GM12878 (cell line): ENCODE measurements around the gene SHC4. TPM values are rescaled to one million over a fixed set of nuclear protein-coding genes. Genes with fewer than 3 reads are reported as not detected.
A peak's percentile ranks its signal among the peaks of the same experiment; 100 is the strongest.

Source experiments
- ATAC-seq: fragments of 200-7000 bp; cut with Tn5 transposase; 3 replicates; pipeline ENCODE4 v1.9.1; 2020; ENCODE audit warnings: mild to moderate bottlenecking, moderate library complexity
- BruUV-seq: library from RNA; stranded (reverse); fragments of 400-500 nt; replicated peaks from 2 replicates; lab custom pipeline; 2021; lab: Mats Ljungman, UMichigan
- CTCF ChIA-PET: fragments of 300-600 bp; sonication (Branson Sonifier 250); formaldehyde crosslinking; extraction: SDS; loops from one replicate; lab custom pipeline; 2021; ENCODE audit warnings: inconsistent platforms; lab: Yijun Ruan, JAX
- POLR2A ChIA-PET: fragments of 350-600 bp; formaldehyde crosslinking; extraction: SDS; loops from one replicate; lab custom pipeline; 2021; ENCODE audit warnings: inconsistent platforms; lab: Charles Lee
- RAD21 ChIA-PET: fragments of 300-600 bp; sonication (Branson Sonifier 250); formaldehyde crosslinking; loops from one replicate; lab custom pipeline; 2023; ENCODE audit warnings: antibody characterized with exemption; ENCODE audit not compliant: unreplicated experiment; lab: Charles Lee
- SMC1A ChIA-PET: fragments of 300-600 bp; sonication (Branson Sonifier 250); formaldehyde crosslinking; loops from one replicate; lab custom pipeline; 2023; ENCODE audit not compliant: unreplicated experiment, uncharacterized antibody; lab: Charles Lee
- DNase-seq: peaks from one replicate; pipeline ENCODE4 v3.0.0-alpha.2; 2011; ENCODE audit warnings: low read depth, low spot score
- FAIRE-seq: peaks from 3 replicates; lab custom pipeline; 2011; peaks lifted over from hg19 to GRCh38; lab: Jason Lieb, UNC
- H2AFZ ChIP-seq: 2 replicates; pipeline ENCODE4 v1.6.0; 2011; ENCODE audit warnings: low read depth, low read length, control low read depth; ENCODE audit not compliant: control insufficient read depth
- H3K27ac ChIP-seq: 2 replicates; pipeline ENCODE4 v1.5.1; 2011; ENCODE audit warnings: control low read depth; ENCODE audit not compliant: control insufficient read depth, insufficient read depth
- H3K27me3 ChIP-seq, 2 experiments: replicated peaks in 1 of 2; 2 replicates each; pipeline versions ENCODE4 v1.6.0 to v1.6.1; 2011; ENCODE audit warnings: low read length in 1 of 2; ENCODE audit not compliant: control insufficient read depth in 2 of 2, insufficient read depth in 2 of 2
- H3K36me3 ChIP-seq, 2 experiments: 2 replicates each; pipeline ENCODE4 v1.5.1; 2011; ENCODE audit warnings: low read length in 1 of 2; ENCODE audit not compliant: control insufficient read depth in 2 of 2, insufficient read depth in 2 of 2
- H3K4me1 ChIP-seq: 2 replicates; pipeline ENCODE4 v1.6.1; 2011; ENCODE audit warnings: mild to moderate bottlenecking, low read length, moderate library complexity, mixed read lengths; ENCODE audit not compliant: control insufficient read depth, insufficient read depth
- H3K4me2 ChIP-seq: 2 replicates; pipeline ENCODE4 v1.6.0; 2011; ENCODE audit warnings: control low read depth; ENCODE audit not compliant: control insufficient read depth, insufficient read depth
- H3K4me3 ChIP-seq: fragments of 200-600 bp; sonication (generic); 2 replicates; pipeline ENCODE4 v1.5.1; 2016
- H3K79me2 ChIP-seq: 2 replicates; pipeline ENCODE4 v1.6.0; 2011; ENCODE audit warnings: low read length; ENCODE audit not compliant: control insufficient read depth, insufficient read depth
- H3K9ac ChIP-seq: 2 replicates; pipeline ENCODE4 v1.8.0; 2011; ENCODE audit warnings: low read length, control low read depth, mixed read lengths; ENCODE audit not compliant: control insufficient read depth, insufficient read depth
- H3K9me3 ChIP-seq: replicated peaks from 3 replicates; pipeline ENCODE4 v1.5.1; 2011; ENCODE audit warnings: mild to moderate bottlenecking, low read length; ENCODE audit not compliant: control insufficient read depth, insufficient read depth
- H4K20me1 ChIP-seq: 2 replicates; pipeline ENCODE4 v1.6.0; 2011; ENCODE audit not compliant: control insufficient read depth, insufficient read depth
- ASH2L ChIP-seq: fragments of 300-600, 200-600 bp; sonication (generic); IDR thresholded peaks from 2 replicates; pipeline ENCODE4 v1.6.1; 2017; ENCODE audit warnings: low read depth, mild to moderate bottlenecking, borderline replicate concordance
- HDGF ChIP-seq: fragments of 450-650 bp; IDR thresholded peaks from 2 replicates; pipeline ENCODE4 v1.6.1; 2016; ENCODE audit warnings: antibody characterized with exemption
- IKZF1 ChIP-seq: fragments of 450-650 bp; conservative IDR thresholded peaks from 2 replicates; pipeline ENCODE4 v1.6.1; 2017; ENCODE audit warnings: antibody characterized with exemption, mild to moderate bottlenecking
- JUND ChIP-seq: IDR thresholded peaks from 2 replicates; pipeline ENCODE4 v1.6.1; 2012; ENCODE audit warnings: low read depth, mild to moderate bottlenecking, low read length, improper control_type of control experiment, moderate library complexity
- KDM1A ChIP-seq: fragments of 200-600 bp; sonication (generic); IDR thresholded peaks from 2 replicates; pipeline ENCODE4 v1.6.1; 2016; ENCODE audit warnings: borderline replicate concordance
- MTA2 ChIP-seq: fragments of 450-650 bp; IDR thresholded peaks from 2 replicates; pipeline ENCODE4 v1.6.1; 2016; ENCODE audit warnings: low read depth, mild to moderate bottlenecking, moderate library complexity
- MYC ChIP-seq: IDR thresholded peaks from 2 replicates; pipeline ENCODE4 v1.6.1; 2011; ENCODE audit warnings: mild to moderate bottlenecking, low read length, moderate library complexity, inconsistent platforms; ENCODE audit not compliant: insufficient read depth, insufficient replicate concordance, insufficient read length, severe bottlenecking
- NFYB ChIP-seq: IDR thresholded peaks from 2 replicates; pipeline ENCODE4 v1.6.1; 2011; ENCODE audit warnings: low read depth, mild to moderate bottlenecking, low read length, improper control_type of control experiment, moderate library complexity; ENCODE audit not compliant: insufficient read depth
- NR2C1 ChIP-seq: fragments of 450-650 bp; IDR thresholded peaks from 2 replicates; pipeline ENCODE4 v1.6.1; 2017; ENCODE audit warnings: antibody characterized with exemption, mild to moderate bottlenecking, moderate library complexity
- RB1 ChIP-seq: fragments of 450-650 bp; formaldehyde crosslinking; IDR thresholded peaks from 2 replicates; pipeline ENCODE4 v1.6.1; 2017; ENCODE audit warnings: mild to moderate bottlenecking, borderline replicate concordance
- RUNX3 ChIP-seq: IDR thresholded peaks from 2 replicates; pipeline ENCODE4 v1.6.1; 2012; ENCODE audit warnings: low read length, inconsistent platforms
- ZSCAN29 ChIP-seq: fragments of 450-650 bp; IDR thresholded peaks from 2 replicates; pipeline ENCODE4 v1.6.1; 2017; ENCODE audit warnings: mild to moderate bottlenecking, moderate library complexity
- WGBS: methylation state at CpG from one replicate; pipeline ENCODE4 v1.1.6; 2016; ENCODE audit warnings: low lambda C conversion rate; ENCODE audit not compliant: insufficient replicate concordance, insufficient coverage; ENCODE audit errors: missing lambda C conversion rate; 5-methylcytosine and 5-hydroxymethylcytosine counted together
- in situ Hi-C: fragments of 300-500 bp; cut with MboI; formaldehyde crosslinking; loops from 9 replicates; pipeline ENCODE4 v1.14.3; 2018; ENCODE audit warnings: mixed read lengths
- intact Hi-C: fragments of 100-400 bp; cut with micrococcal nuclease; formaldehyde crosslinking; loops from one replicate; pipeline ENCODE4 v1.14.2; 2022; ENCODE audit not compliant: unreplicated experiment
- polyA plus RNA-seq, 11 experiments: library from polyadenylated mRNA; depleted of rRNA in 4 of 11; unstranded in 6 of 11; stranded (reverse) in 5 of 11; fragments of >200 nt; fragmentation: Nextera tagmentation in 4 of 11; fragmentation: Illumina TruSeq in 1 of 11; extraction: Ambion mirVana in 4 of 11; extraction: Trizol in 1 of 11; gene quantifications; 1 replicate in 1 of 11; 2 replicates in 10 of 11; pipeline versions ENCODE4 v1.2.1 to v1.2.3, GENCODE V29; 2011 to 2016; ENCODE audit warnings: inconsistent platforms in 2 of 11, missing spikeins in 2 of 11, low read depth in 1 of 11
- total RNA-seq, 4 experiments: library from RNA; depleted of rRNA in 3 of 4; stranded (reverse); fragments of >200 nt in 3 of 4; fragmentation: Illumina TruSeq in 1 of 4; extraction: Trizol in 1 of 4; gene quantifications; 2 replicates each; pipeline versions ENCODE4 v1.2.1 to v1.2.3, GENCODE V29; 2013 to 2021
- TF ChIP-seq, protein P1 (sequence below): fragments of 450-650 bp; IDR thresholded peaks from 2 replicates; pipeline ENCODE4 v1.6.1; 2017; ENCODE audit warnings: antibody characterized with exemption, mild to moderate bottlenecking, moderate library complexity
- TF ChIP-seq, protein P2 (sequence below): IDR thresholded peaks from 2 replicates; pipeline ENCODE4 v1.6.1; 2011; ENCODE audit warnings: low read depth, low read length, improper control_type of control experiment, borderline replicate concordance
- TF ChIP-seq, protein P3 (sequence below): IDR thresholded peaks from 2 replicates; pipeline ENCODE4 v1.6.1; 2012; ENCODE audit warnings: low read depth, low read length, improper control_type of control experiment

SHC4 gene
- total and polyA plus RNA-seq, 10 of the 15 experiments (the other 5 are each of a cell fraction or from before 2014, with no cell fraction given) = 0.04 to 0.87 (median 0.14) TPM

DNA sequence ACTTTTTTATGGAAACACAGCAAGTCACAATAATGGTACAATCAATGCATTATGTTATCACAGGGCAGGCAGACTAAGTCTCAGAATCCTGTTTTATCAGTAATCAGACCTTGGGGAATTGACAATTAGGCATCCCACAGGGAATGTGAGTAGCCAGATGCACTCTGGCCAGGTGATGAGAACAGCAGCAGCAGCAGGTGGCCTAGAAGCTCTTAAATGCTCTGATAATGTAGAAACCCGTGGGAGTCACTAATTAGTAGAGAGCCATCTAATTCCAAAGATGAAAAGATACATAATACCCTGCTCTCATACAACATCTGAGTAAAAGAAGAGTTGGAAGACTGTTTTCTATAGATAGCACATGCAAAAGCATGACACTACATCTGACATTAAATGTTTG is 165.4 kb downstream of the SHC4 start (continued):
- TF ChIP-seq, protein P1, sequence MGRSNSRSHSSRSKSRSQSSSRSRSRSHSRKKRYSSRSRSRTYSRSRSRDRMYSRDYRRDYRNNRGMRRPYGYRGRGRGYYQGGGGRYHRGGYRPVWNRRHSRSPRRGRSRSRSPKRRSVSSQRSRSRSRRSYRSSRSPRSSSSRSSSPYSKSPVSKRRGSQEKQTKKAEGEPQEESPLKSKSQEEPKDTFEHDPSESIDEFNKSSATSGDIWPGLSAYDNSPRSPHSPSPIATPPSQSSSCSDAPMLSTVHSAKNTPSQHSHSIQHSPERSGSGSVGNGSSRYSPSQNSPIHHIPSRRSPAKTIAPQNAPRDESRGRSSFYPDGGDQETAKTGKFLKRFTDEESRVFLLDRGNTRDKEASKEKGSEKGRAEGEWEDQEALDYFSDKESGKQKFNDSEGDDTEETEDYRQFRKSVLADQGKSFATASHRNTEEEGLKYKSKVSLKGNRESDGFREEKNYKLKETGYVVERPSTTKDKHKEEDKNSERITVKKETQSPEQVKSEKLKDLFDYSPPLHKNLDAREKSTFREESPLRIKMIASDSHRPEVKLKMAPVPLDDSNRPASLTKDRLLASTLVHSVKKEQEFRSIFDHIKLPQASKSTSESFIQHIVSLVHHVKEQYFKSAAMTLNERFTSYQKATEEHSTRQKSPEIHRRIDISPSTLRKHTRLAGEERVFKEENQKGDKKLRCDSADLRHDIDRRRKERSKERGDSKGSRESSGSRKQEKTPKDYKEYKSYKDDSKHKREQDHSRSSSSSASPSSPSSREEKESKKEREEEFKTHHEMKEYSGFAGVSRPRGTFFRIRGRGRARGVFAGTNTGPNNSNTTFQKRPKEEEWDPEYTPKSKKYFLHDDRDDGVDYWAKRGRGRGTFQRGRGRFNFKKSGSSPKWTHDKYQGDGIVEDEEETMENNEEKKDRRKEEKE = no peak
- TF ChIP-seq, protein P2, sequence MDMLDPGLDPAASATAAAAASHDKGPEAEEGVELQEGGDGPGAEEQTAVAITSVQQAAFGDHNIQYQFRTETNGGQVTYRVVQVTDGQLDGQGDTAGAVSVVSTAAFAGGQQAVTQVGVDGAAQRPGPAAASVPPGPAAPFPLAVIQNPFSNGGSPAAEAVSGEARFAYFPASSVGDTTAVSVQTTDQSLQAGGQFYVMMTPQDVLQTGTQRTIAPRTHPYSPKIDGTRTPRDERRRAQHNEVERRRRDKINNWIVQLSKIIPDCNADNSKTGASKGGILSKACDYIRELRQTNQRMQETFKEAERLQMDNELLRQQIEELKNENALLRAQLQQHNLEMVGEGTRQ = no peak
- TF ChIP-seq RB1 (no peak), HDGF (no peak)

DNA sequence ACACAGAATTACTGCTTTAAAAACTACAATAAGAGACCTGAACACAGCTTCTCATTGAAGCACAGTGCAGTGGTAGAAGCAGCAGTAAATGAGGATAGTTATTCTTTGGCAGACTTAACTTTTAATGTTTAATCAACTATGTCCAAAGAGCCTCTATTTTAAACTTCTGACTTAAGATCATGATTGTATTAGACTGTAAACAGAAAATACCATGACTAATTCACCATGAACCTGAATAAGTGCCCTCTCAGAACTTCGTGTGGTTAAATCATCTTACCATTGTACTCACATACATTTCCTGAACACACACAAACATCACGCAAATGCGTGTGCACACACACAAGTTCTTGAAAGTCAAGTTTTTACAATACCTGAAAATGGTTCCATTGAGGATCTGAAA is 166.8 kb downstream of the SHC4 start:
- ChIA-PET POLR2A (interaction anchor here (2.2 to 4.2 kb wide), 3 partner anchors 10 to 14 kb away, joined by 7 to 19 read pairs (median 18); partner anchors contain the start of gene CEP152), SMC1A (interaction anchor here (0.7 to 3.4 kb wide), 4 partner anchors 9 to 25 kb away, joined by 3 to 16 read pairs (median 6); no protein-coding TSS in a partner anchor), RAD21 (interaction anchor here (1.1 kb wide), 1 partner anchor 14 kb away, joined by 3 read pairs; the partner anchor contains the start of gene CEP152), CTCF (interaction anchor here (7.4 kb wide), 1 partner anchor 439 kb away, joined by 69 read pairs; no protein-coding TSS in a partner anchor)
- no peaks in the 10 kb centered on the region for H4K20me1 ChIP-seq
- 65% methylated on average over 3 of the region's 3 CpGs for WGBS
- H3K27ac ChIP-seq = peak overlapping the region; percentile 11; the same call in 1 of the 2 replicates
- in situ Hi-C loops (no loop called here), intact Hi-C loops (loop anchor here (5.0 to 10.0 kb wide), 2 partner anchors 150 to 292 kb away; partner anchors contain the start of gene FBN1)
- BruUV-seq = no TSS peak
- no peaks in the 10 kb centered on the region for H3K9me3 ChIP-seq
- peaks cover 9% of the 10 kb centered on the region for H3K4me1 ChIP-seq
- H3K79me2 ChIP-seq = peaks cover 17% of the 10 kb centered on the region
- peak overlapping the region; percentile 31 for H2AFZ ChIP-seq
- ATAC-seq = peak; percentile 43
- H3K9ac ChIP-seq = no peak overlapping the region
- H3K36me3 ChIP-seq = peaks cover 2 to 22% of the 10 kb centered on the region in 2 experiments; a peak in 3 of 4 replicates
- H3K27me3 ChIP-seq = no peaks in the 10 kb centered on the region
- H3K4me3 ChIP-seq = no peak overlapping the region
- no peak overlapping the region for H3K4me2 ChIP-seq
- no peak for FAIRE-seq
- DNase-seq = peak; percentile 28
- TF ChIP-seq MYC (no peak), NFYB (no peak), MTA2 (peak; percentile 54; the same call in 1 of the 2 replicates), IKZF1 (no peak; the same call in 1 of the 2 replicates), KDM1A (no peak), ZSCAN29 (no peak), NR2C1 (no peak), JUND (no peak), RUNX3 (peak; percentile 46; the same call in 1 of the 2 replicates), ASH2L (no peak)
- TF ChIP-seq, protein P3, sequence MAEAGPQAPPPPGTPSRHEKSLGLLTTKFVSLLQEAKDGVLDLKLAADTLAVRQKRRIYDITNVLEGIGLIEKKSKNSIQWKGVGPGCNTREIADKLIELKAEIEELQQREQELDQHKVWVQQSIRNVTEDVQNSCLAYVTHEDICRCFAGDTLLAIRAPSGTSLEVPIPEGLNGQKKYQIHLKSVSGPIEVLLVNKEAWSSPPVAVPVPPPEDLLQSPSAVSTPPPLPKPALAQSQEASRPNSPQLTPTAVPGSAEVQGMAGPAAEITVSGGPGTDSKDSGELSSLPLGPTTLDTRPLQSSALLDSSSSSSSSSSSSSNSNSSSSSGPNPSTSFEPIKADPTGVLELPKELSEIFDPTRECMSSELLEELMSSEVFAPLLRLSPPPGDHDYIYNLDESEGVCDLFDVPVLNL = no peak
